ENCODE results near the gene LLPH.
"Not testable (repeated sequence)": the region's sequence is repeated elsewhere in the genome, so short reads cannot be mapped to it uniquely, and the experiment has no call there.

Gene LLPH

DNA sequence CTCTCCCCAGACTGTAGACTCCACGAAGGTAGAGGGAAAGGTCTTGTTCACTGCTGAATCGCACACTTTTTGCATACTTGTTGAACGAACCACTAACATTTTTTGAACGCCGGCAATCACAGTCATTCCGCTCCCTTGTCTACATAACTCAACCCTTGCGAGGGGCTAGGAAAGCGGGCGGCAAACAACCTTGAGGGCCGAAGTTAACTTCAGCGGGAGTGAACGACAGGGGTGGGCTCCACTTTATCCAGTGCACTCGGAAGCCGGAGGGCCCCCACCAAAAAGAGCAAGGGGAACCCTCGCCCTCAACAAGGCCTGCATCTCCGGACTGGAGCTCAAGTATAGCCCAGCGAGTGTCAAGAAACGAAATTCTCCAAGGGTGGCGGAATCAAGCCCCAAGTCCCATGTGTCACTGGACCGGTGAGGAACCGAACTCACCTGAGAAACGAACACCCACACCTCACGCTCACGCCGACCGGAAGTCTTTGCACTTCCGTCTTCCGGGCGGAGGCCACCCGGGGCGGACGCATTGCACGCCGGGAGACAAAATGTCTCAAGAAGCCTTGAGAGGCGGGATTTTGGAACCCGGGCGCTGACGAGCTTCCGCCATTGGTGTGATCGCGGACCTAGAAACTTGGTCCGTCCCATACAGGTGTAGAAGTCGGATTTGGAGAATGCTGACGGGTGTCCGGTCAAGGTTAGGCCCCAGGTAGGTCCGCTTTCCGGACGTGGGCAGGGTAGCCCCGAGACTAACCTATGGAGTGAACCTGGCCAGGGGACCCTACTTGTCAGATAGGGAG lies at the start of gene LLPH:
TSS of gene LLPH (minus strand) at position 484 of the 800 bp plus-strand sequence. CDS start 1,644 bp downstream, outside the sequence.
- FAIRE-seq (peak; percentile 30), DNase-seq (ENCODE audit: low spot score) (peak; percentile 93)

DNA sequence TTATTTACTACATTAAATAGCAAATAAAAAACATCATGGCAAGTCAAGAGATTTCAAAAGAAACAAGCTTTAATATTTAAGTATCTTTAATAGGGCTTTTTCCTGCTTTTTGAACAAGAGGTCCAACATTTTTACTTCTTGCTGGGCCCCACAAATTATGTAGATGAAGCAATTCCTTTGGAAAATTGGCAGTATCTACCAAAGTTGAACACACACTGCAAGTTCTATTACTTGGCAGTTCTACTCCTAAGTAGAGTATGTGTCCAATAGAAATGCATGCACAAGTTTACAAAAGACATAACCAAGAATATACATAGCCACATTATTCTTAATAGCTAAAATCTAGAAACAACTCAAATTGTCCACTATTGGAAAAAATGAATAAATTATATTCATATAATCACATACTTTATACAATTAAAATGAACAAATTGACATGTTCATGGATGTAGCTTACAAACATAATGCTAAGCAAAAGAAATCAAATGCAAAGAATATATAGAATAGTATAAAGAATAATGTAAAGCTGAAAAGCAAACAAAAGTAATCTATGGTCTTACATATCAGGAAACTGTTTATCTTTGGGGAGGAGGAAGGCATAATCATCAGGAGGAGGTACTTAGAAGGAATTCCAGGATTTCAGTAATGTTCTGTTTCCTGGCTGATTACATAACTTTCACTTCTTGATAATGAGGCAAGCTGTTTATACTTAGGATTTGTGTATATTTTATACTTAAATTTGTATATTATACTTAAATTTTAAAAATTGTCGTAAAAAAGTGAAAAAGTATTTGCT lies 45.8 kb upstream of the LLPH start:
- no peak for FAIRE-seq
- no peak for DNase-seq (ENCODE audit: low spot score)

DNA sequence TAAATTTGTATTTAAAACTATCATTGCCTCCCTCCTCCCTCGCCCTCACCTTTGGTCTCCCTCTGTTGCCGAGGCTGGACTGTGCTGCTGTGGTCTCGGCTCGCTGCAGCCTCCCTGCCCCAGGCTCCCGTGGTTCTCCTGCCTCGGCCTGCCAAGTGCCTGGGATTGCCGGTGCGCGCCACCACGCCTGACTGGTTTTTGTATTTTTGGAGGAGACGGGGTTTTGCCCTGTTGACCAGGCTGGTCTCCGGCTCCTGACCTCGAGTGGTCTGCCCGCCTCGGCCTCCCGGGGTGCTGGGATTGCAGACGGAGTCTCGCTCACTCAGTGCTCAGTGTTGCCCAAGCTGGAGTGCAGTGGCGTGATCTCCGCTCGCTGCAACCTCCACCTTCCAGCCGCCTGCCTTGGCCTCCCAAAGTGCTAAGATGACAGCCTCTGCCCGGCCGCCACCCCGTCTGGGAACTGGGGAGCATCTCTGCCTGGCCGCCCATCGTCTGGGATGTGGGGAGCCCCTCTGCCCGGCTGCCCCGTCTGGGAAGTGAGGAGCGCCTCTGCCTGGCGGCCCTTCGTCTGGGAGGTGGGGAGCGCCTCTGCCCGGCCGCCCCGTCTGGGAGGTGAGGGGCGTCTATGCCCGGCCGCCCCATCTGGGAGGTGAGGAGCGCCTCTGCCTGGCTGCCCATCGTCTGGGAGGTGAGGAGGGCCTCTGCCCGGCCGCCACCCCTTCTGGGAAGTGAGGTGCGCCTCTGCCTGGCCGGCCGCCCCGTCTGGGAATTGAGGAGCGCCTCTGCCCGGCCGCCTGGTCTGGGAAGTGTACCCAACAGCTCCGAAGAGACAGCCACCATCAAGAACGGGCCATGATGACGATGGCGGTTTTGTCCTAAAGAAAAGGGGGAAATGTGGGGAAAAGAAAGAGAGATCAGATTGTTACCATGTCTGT lies 44.1 kb upstream of the LLPH start:
- DNase-seq (ENCODE audit: low spot score); FAIRE-seq: not testable (repeated sequence)

DNA sequence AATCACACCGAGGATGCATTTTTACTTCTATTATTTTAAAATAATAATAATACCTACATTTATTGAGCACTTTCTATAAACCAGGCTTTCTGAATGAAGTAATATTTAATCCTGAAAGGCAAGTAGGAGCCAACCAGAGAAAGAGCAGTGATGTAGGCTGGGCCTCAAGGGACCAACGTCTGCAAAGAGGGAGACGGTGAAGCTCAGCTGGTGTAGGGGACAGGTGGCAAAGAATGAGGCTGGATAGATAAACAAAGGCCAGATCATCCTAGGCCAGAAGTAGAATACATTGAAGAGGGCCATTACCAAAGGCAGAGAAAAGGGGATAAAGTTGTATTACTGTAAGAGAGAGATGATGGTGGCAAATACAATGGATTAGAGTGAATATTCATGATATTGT lies 40.1 kb upstream of the LLPH start:
- DNase-seq (ENCODE audit: low spot score) (no peak), FAIRE-seq (no peak)

DNA sequence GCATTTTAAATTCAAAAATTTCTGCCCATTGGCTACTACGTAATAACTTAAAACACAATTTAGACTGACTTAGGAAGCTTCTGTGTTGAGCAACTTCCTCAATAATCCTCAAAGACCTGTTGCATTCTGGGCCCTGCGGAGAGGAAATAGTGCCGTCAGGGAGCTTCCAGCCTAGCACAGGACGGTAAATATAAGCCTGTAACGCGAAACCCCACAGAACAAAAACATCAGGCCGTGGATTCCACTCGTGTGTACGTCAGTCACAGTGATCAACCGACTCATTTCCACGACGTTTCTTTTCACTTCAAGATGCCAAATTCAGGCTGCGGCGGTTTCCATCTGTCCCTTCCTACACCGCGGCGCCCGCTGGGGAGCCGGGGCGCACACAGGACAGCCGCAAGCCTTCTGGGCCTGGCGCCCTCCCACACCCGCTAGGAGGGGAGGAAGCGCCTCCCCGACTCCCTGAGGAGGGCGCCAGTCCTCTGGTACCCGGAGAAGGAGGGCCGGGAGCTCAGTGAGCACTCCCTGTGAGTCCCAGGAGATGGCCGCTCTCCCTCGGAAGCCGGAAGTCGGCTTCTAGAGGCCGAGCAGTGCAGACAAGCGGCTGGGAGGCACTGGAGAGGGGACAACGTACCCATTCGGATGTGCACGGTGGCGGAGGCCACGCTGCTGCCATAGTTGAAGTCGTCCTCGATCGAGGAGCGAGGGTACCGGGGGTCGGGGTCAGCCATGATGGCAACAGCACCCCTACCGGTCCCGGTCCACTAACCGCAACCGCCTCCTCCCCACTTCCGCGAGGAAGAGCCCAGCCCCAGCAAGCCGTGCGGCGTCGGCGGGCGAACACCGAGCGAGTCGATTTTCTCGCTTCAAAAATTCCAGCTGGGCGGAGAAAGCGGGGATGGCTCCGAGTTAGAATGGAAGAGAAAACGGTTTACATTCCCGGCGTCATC lies 38.9 kb upstream of the LLPH start, which contains the start of gene TMBIM4:
TSS of gene TMBIM4 (minus strand) at position 776 of the 950 bp plus-strand sequence. CDS start at position 731, 45 bp downstream.
- DNase-seq (ENCODE audit: low spot score) (peak; percentile 94), FAIRE-seq (no peak)

DNA sequence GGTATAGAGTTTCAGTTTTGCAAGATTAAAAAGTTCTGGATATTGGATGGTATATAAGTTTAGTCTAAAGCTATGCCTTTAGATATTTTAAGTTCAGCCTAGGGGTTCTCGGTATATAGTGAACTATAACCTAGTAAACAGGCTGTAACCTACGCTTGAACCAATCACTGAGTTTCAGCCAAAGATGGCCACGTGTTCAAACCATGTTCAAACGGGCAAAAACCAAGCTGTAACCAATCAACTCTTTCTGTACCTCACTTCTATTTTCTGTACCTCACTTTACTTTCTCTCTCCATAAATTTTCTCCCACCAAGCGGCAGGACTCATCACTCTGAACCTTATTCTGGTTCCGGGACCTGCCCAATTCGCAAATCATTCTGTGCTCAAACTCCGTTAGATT lies 37.9 kb upstream of the LLPH start:
- no peak for DNase-seq (ENCODE audit: low spot score)
- FAIRE-seq, result no peak

DNA sequence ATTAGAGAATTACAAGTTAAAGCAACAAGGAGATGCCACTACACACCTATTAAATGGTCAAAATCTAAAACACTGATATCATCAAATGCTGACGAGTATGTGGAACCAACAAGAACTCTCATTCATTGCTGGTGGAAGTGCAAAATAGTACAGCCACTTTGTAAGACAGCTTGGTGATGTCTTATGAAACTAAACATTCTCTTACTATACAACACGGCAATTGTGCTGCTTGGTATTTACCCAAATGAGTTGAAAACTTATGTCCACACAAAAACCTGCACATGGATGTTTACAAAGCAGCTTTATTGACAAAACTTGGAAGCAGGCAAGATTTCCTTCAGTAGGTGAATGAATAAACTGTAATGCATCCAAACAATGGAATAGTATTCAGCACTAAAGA lies 36.0 kb upstream of the LLPH start:
- DNase-seq (ENCODE audit: low spot score) (no peak), FAIRE-seq (no peak)

DNA sequence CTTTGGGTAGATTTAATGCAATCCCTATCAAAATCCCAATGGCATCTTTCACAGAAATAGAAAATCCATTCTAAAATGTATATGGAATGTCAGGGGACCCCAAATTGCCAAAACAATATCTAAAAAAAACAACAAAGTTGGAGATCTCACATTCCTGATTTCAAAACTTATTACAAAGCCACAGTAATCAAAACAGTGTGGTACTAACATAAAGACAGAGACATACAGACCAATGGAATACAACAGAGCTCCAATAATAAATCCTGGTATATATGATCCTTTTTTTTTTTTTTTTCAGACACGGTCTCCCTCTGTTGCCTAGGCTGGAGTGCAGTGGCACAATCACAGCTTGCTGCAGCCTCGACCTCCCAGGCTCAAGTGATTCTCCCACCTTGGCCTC lies 34.6 kb upstream of the LLPH start:
- no peak for FAIRE-seq

DNA sequence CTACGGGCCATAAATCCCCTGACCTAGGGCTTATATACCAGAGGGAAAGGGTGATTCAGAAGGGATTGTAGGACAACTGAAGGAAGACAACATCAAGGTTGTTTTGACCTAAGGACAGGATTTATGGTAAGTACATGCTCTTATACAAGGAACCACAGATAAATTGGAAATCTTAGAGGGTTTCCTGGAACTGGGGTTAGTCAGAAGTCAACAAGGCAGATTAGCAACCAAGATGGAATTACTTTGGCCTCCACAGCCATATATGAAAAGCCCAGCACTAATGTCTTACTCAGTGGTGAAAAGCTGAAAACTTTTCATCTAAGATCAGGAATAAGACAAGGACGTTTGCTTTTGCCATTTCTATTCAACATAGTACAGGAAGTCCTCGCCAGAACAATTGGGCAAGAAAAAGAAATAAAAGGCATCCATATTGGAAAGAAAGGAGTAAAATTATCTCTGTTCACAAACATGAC lies 33.8 kb upstream of the LLPH start:
- FAIRE-seq (no peak), DNase-seq (ENCODE audit: low spot score) (no peak)

More for the DNA sequence above, 34.6 kb upstream of the LLPH start:
- no peak for DNase-seq (ENCODE audit: low spot score)

DNA sequence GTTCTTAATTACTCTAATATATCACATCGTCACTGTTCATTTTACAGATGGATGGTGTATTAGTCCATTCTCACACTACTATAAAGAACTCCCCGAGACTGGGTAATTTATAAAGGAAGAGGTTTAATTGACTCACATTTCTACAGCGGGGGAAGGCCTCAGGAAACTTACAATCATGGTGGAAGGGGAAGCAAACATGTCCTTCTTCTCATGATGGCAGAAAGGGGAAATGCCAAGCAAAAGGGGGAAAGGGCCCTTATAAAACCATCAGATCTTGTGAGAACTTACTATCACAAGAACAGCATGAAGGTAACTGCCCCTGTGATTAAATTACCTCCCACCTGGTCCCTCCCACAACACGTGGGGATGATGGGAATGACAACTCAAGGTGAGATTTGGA lies 32.7 kb upstream of the LLPH start:
- DNase-seq (ENCODE audit: low spot score), result no peak
- no peak for FAIRE-seq

DNA sequence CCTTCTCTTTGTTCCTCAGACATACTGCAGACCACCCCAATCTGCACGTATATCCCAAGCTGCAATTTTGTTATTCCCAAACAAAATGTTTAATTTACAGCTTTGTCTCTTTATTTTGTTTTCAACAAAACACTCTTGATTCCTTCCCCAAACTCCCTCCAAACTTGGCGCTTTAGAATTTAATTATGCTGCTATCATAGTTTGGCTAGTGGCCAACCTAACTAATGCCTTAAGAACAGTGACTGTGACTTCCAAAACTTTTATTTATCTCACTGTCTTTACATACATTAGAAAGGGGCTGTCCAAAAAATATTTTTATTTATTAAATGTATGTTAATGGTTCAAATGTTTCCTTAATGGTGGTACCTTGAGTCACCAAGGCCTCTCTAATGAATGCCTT lies 32.2 kb upstream of the LLPH start:
- FAIRE-seq (no peak), DNase-seq (ENCODE audit: low spot score) (no peak)

DNA sequence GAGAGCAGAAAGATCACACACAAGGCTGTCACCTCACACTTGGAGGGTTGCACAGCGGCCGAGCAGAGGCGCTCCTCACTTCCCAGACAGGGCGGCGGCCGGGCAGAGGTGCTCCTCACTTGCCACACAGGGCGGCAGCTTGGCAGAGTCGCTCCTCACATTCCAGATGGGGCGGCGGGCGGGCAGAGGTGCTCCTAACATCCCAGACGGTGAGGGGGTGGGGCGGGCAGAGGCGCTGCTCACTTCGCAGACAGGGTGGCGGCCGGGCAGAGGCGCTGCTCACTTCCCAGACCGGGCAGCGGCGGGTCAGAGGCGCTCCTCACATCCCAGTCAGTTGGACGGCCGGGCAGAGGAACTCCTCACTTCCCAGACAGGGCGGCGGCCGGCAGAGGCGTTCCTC lies 30.2 kb upstream of the LLPH start:
- no peak for DNase-seq (ENCODE audit: low spot score)

DNA sequence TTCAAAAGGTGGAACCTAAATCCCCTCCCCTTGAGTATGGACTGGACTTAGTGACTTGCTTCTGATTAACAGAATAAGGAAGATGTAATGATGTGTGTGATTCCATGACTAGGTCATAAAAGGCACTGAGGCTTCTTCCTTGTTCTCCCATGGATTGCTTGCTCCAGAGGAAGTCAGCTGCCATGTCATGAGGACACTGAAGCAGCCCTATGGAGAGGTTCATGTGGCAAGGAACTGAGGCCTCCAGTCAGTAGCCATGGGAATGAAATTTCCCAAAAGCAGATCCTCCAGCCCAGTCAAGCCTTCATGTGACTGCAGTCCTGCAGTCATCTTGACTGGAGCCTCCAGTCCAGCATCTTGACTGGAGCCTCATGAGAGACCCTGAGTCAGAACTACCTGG lies 28.6 kb upstream of the LLPH start:
- DNase-seq (ENCODE audit: low spot score) (no peak), FAIRE-seq (no peak)

More for the DNA sequence above, 30.2 kb upstream of the LLPH start:
- no peak for FAIRE-seq

DNA sequence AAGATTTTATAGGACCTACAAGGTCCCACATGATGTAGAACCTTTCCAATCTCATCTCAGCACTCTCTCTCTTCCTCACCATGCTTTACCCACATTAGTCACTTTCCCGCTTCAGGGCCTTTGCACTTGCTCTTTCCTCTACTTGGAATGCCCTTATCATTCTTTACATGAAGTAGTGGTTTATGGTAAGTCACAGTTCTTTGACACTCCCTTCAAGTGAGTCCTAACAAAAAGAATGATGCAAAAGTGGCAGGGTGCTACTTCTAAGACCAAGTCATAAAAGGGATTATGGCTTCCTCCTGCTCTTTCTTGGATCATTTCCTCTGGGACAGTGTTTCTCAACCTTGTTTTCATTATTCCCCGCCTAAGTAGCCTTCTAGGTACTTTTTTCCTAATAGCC lies 26.1 kb upstream of the LLPH start:
- FAIRE-seq, result no peak
- no peak for DNase-seq (ENCODE audit: low spot score)

DNA sequence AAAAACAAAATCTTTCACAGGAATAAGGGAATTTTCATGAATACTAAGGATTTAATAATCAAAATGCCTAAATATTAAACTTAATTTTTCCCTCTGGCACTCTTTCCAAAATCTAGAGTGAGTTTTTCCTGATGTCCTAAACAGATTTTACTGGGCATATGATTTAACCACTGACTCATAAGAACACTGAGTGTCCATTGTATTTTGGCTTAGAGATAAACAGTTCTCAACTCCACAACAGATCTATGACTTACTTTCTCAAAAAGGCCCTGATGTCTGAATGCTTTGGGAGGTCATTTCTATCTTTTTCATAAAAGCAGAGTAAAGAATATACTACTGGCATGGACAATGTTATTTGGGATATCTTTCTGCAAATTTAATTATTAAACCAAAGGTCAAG lies 24.2 kb upstream of the LLPH start:
- DNase-seq (ENCODE audit: low spot score), result no peak
- FAIRE-seq, result no peak

DNA sequence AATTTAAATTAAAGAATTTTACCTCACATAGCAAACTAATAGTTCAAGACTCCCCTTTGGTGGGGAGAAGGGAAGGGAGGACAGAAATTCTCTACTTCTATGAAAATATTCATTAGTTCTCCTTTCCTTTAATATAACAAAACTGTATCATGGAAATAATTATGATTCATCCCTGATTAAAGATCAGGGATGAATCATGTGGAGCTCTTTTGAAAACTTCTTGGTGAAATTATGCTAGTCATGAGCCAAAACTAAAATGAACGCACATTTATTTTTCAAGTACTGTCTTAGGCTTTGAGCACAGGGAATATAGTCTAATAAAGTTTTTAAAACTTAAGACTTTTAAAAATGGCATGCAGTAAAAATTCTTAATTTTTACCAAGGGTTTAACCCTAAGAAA lies 22.2 kb upstream of the LLPH start:
- no peak for DNase-seq (ENCODE audit: low spot score)
- no peak for FAIRE-seq

DNA sequence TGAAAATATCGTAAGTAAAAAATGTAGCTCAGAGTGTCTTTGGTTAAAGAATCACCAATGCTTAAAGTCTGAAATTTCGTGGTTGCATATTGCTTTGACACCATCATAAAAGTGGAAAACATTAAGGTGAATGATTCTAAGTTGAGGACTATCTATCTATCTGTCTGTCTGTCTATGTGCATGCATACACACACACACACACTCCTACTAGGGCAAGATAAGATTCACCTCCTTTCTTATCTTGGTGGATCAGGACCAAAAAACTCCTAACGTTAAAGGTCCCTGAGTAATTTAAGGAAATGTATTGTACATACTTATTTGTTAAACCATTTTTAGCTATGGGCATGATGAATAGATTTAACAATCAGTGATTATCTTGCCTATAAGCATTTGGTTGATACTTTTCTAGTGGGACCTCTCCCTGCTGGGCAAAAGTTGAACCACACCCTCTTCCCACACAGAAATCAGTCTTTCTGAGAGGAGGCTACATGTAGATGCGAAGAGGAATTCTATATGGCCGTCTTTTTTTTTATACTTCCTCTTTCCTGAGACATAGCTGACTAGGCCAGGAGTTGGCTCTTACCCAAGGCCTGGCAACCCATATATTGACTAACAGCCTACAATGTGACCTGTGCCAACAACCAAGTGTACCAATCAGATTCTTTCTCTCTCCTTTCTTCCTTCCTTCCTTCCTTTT lies 19.3 kb upstream of the LLPH start:
- no peak for DNase-seq (ENCODE audit: low spot score)

DNA sequence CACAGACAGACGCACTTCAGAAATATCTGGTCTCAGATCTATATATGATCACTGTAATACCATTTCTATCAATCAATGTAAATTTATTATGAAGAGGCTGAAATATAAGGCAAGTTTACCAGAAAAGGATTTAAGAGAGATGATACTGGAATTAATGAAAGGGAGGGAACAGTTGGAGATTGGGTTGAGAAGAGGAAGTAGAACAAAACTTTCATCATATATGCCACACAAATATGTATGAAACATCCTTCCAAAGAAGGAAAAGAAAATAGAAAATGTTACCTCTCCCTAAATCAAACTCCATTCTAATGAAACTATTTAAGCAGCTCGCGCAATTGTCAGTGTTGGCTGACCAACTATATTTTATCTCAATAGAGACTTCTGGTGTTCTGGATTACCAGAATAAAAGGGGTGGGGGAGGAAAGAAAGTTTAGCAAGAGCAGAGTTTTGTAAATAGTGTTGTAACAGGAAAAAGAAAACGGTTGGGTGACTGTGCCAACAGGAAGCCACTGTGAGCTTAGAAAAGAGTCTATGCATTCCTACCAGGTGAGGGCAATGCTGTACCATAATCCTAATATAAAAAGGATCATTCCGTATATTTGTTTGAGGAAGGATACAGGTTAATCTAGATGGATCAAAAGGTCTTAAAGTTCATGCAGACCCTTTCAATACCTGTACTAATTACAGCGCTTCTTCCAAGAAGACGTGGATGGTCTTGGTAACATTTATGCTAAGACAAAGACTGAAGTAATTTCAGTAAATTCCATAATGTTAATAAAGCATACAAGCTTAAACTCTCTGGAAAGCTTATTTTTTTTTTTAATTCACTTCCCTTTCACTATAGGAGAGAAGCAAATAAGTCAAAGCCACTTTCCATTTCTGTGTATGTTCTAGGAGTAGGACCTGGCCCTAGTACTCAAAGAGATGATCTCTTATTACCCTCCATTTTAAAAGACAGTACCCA lies 14.5 kb upstream of the LLPH start:
- DNase-seq (ENCODE audit: low spot score) (peak; percentile 56), FAIRE-seq (no peak)

More for the DNA sequence above, 19.3 kb upstream of the LLPH start:
- FAIRE-seq, result no peak

Data from urothelium cell line (cell line).